Neural progenitor cell (in vitro differentiated cells): ENCODE results near the gene EXOC4.

ENCODE experiments used
- EZH2 ChIP-seq: fragments of 200-600 bp; sonication (generic); IDR thresholded peaks from 2 replicates; pipeline ENCODE4 v1.6.1; 2017; ENCODE audit warnings: antibody characterized with exemption, mild to moderate bottlenecking, moderate library complexity
- EZH2phosphoT487 ChIP-seq: fragments of 200-600 bp; sonication (generic); IDR thresholded peaks from 2 replicates; pipeline ENCODE4 v1.6.1; 2017; ENCODE audit warnings: antibody characterized with exemption
- TF ChIP-seq, protein P1 (sequence below): fragments of 200-600 bp; sonication (generic); IDR thresholded peaks from 2 replicates; pipeline ENCODE4 v1.5.1; 2017; ENCODE audit warnings: antibody characterized with exemption, mild to moderate bottlenecking

DNA sequence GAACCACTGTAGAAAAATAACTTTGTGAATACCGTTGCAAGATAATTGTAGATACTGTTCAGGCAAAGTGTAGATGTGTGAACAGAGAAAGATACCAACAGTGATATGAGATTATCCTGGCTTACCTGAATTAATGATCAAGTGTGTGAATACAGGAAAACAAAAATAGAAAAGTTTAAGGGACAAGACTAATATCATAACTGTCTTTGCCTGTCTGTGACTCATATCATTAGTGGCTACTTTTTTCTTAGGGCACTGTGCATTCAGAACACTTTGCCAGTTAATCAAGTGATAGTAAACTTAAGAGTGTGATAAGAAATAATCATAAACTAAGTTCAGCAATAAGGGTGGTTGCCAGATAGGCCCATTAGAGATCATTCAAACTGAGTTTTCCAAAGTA, 551.2 kb downstream of the EXOC4 start:
- TF ChIP-seq EZH2 (no peak), EZH2phosphoT487 (no peak)
- TF ChIP-seq, protein P1, sequence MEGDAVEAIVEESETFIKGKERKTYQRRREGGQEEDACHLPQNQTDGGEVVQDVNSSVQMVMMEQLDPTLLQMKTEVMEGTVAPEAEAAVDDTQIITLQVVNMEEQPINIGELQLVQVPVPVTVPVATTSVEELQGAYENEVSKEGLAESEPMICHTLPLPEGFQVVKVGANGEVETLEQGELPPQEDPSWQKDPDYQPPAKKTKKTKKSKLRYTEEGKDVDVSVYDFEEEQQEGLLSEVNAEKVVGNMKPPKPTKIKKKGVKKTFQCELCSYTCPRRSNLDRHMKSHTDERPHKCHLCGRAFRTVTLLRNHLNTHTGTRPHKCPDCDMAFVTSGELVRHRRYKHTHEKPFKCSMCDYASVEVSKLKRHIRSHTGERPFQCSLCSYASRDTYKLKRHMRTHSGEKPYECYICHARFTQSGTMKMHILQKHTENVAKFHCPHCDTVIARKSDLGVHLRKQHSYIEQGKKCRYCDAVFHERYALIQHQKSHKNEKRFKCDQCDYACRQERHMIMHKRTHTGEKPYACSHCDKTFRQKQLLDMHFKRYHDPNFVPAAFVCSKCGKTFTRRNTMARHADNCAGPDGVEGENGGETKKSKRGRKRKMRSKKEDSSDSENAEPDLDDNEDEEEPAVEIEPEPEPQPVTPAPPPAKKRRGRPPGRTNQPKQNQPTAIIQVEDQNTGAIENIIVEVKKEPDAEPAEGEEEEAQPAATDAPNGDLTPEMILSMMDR, result no peak
